K562 (cell line): ENCODE measurements around the gene NEMF. TPM values are rescaled to one million over a fixed set of nuclear protein-coding genes. Genes with fewer than 3 reads are reported as not detected.
"Not testable (repeated sequence)": the region's sequence is repeated elsewhere in the genome, so short reads cannot be mapped to it uniquely, and the experiment has no call there.

Experiments used
- ATAC-seq: fragments of 200-7000 bp; cut with Tn5 transposase; 3 replicates; pipeline ENCODE4 v1.9.1; 2020; ENCODE audit warnings: moderate library complexity
- BruUV-seq: library from RNA; stranded (reverse); fragments of 400-500 nt; replicated peaks from 2 replicates; lab custom pipeline; 2021; lab: Mats Ljungman, UMichigan
- CTCF ChIA-PET: fragments of 300-600 bp; formaldehyde crosslinking; extraction: SDS; loops from one replicate; lab custom pipeline; 2021; ENCODE audit warnings: low intra/inter-chr PET ratio; lab: Yijun Ruan, JAX
- POLR2A ChIA-PET: fragments of 300-600, 350-650 bp; sonication (Branson Sonifier 250); formaldehyde crosslinking; extraction: SDS; loops from one replicate; lab custom pipeline; 2021; ENCODE audit warnings: antibody characterized with exemption, inconsistent platforms; lab: Yijun Ruan, JAX
- DNase-seq, 4 experiments: peaks; one replicate each; pipeline versions ENCODE4 v3.0.0 to v3.0.0-alpha.2; 2011 to 2018; ENCODE audit warnings: low spot score in 3 of 4, mixed read lengths in 3 of 4; ENCODE audit errors: extremely low read depth in 1 of 4
- FAIRE-seq: peaks from 2 replicates; lab custom pipeline; 2011; peaks lifted over from hg19 to GRCh38; lab: Jason Lieb, UNC
- H2AFZ ChIP-seq: 2 replicates; pipeline ENCODE4 v1.6.0; 2011; ENCODE audit warnings: low read depth, low read length, control low read depth, inconsistent platforms
- H3K27ac ChIP-seq: fragments of 200-600 bp; 3 replicates; pipeline ENCODE4 v1.8.0; 2011; ENCODE audit warnings: low read depth, mild to moderate bottlenecking, control low read depth, inconsistent platforms, low read length, moderate library complexity, mixed read lengths; ENCODE audit errors: extremely low read depth
- H3K27me3 ChIP-seq, 2 experiments: fragments of 300-600 bp in 1 of 2; 2 replicates in 1 of 2; 3 replicates in 1 of 2; pipeline versions ENCODE4 v1.6.0 to v1.8.0; 2011; ENCODE audit warnings: inconsistent platforms in 2 of 2, low read length in 2 of 2, mild to moderate bottlenecking in 1 of 2, mixed read lengths in 1 of 2, moderate library complexity in 1 of 2; ENCODE audit not compliant: control insufficient read depth in 2 of 2, insufficient read depth in 2 of 2
- H3K36me3 ChIP-seq: fragments of 300-600 bp; 3 replicates; pipeline ENCODE4 v1.8.0; 2011; ENCODE audit warnings: mild to moderate bottlenecking, low read length, inconsistent platforms; ENCODE audit not compliant: control insufficient read depth, insufficient read depth
- H3K4me1 ChIP-seq, 2 experiments: fragments of 200-600 bp in 1 of 2; replicated peaks in 1 of 2; 2 replicates in 1 of 2; 3 replicates in 1 of 2; pipeline versions ENCODE4 v1.5.1 to v1.8.0; 2011; ENCODE audit warnings: inconsistent platforms in 2 of 2, low read length in 2 of 2, mild to moderate bottlenecking in 1 of 2, mixed read lengths in 1 of 2, moderate library complexity in 1 of 2; ENCODE audit not compliant: control insufficient read depth in 2 of 2, insufficient read depth in 2 of 2
- H3K4me2 ChIP-seq: 2 replicates; pipeline ENCODE4 v1.6.1; 2011; ENCODE audit warnings: low read length, control low read depth, inconsistent platforms, mixed read lengths; ENCODE audit not compliant: insufficient read depth
- H3K4me3 ChIP-seq: fragments of 200-600 bp; sonication (generic), shearing (Covaris generic); 2 replicates; pipeline ENCODE4 v1.5.1; 2016; ENCODE audit warnings: control low read depth, inconsistent platforms
- H3K79me2 ChIP-seq: fragments of 200-600 bp; 3 replicates; pipeline ENCODE4 v1.8.0; 2011; ENCODE audit warnings: low read length, inconsistent platforms; ENCODE audit not compliant: control insufficient read depth, insufficient read depth
- H3K9ac ChIP-seq, 2 experiments: 2 replicates each; pipeline versions ENCODE4 v1.6.0 to v1.6.1; 2011; ENCODE audit warnings: low read depth in 2 of 2, low read length in 2 of 2, control low read depth in 1 of 2, inconsistent platforms in 1 of 2, mild to moderate bottlenecking in 1 of 2, mixed read lengths in 1 of 2; ENCODE audit not compliant: insufficient read depth in 1 of 2
- H3K9me1 ChIP-seq: one replicate; pipeline ENCODE4 v1.6.0; 2011; ENCODE audit warnings: inconsistent platforms, mild to moderate bottlenecking, low read length, moderate library complexity; ENCODE audit not compliant: control insufficient read depth, insufficient read depth
- H3K9me3 ChIP-seq: replicated peaks from 2 replicates; pipeline ENCODE4 v1.5.1; 2011; ENCODE audit warnings: low read depth, low read length, inconsistent platforms; ENCODE audit not compliant: control insufficient read depth, insufficient read depth
- H4K20me1 ChIP-seq: replicated peaks from 2 replicates; pipeline ENCODE4 v1.6.1; 2011; ENCODE audit warnings: low read length, inconsistent platforms, mixed read lengths; ENCODE audit not compliant: control insufficient read depth, insufficient read depth
- MCM7 ChIP-seq, 2 experiments: fragments of 450-650 bp; IDR thresholded peaks; 2 replicates each; pipeline ENCODE4 v1.6.1; 2016 to 2018
- RBM25 ChIP-seq: fragments of 200-400 bp; formaldehyde crosslinking; IDR thresholded peaks from 2 replicates; pipeline ENCODE4 v1.6.1; 2018; ENCODE audit warnings: low read length, low read depth, moderate library complexity; ENCODE audit not compliant: severe bottlenecking
- ZNF354B ChIP-seq: fragments of 250-450 bp; sonication (Bioruptor Pico); IDR thresholded peaks from 2 replicates; pipeline ENCODE4 v1.4.0; 2020
- ZNF507 ChIP-seq: conservative IDR thresholded peaks from 2 replicates; pipeline ENCODE4 v1.6.1; 2017; ENCODE audit warnings: missing genetic modification characterization, missing compliant biosample characterization
- WGBS: fragments of 100-300 bp; shearing (Covaris generic); methylation state at CpG from one replicate; pipeline ENCODE4 v1.1.6; 2016; ENCODE audit warnings: low coverage, mixed read lengths; ENCODE audit not compliant: insufficient coverage; ENCODE audit errors: missing lambda C conversion rate; 5-methylcytosine and 5-hydroxymethylcytosine counted together
- in situ Hi-C: fragments of 300-500 bp; cut with MboI; formaldehyde crosslinking; loops from 4 replicates; pipeline ENCODE4 v1.15.0; 2018; ENCODE audit warnings: inconsistent platforms, mixed read lengths
- intact Hi-C: fragments of 100-400 bp; cut with micrococcal nuclease; formaldehyde crosslinking; loops from 2 replicates; pipeline ENCODE4 v1.14.2; 2022
- polyA plus RNA-seq, 8 experiments: library from polyadenylated mRNA; depleted of rRNA in 4 of 8; stranded (reverse) in 5 of 8; unstranded in 3 of 8; fragments of >200 nt; fragmentation: Nextera tagmentation in 2 of 8; fragmentation: Illumina TruSeq in 1 of 8; extraction: Ambion mirVana in 2 of 8; extraction: Trizol in 1 of 8; gene quantifications; 2 replicates each; pipeline versions ENCODE4 v1.2.1 to v1.2.3, GENCODE V29; 2011 to 2014; ENCODE audit warnings: inconsistent platforms in 1 of 8, missing spikeins in 1 of 8
- total RNA-seq, 7 experiments: library from RNA; depleted of rRNA in 6 of 7; stranded (reverse); fragments of >200 nt in 6 of 7; fragmentation: Illumina TruSeq in 2 of 7; extraction: Trizol in 2 of 7; gene quantifications; 2 replicates each; pipeline versions ENCODE4 v1.2.1 to v1.2.3, GENCODE V29; 2011 to 2021; ENCODE audit warnings: low replicate concordance in 1 of 7

Gene NEMF
- total and polyA plus RNA-seq, 9 of the 15 experiments (the other 6 are each of a cell fraction or from before 2014, with no cell fraction given): 38.8 to 94.4 (median 61.0) TPM

DNA sequence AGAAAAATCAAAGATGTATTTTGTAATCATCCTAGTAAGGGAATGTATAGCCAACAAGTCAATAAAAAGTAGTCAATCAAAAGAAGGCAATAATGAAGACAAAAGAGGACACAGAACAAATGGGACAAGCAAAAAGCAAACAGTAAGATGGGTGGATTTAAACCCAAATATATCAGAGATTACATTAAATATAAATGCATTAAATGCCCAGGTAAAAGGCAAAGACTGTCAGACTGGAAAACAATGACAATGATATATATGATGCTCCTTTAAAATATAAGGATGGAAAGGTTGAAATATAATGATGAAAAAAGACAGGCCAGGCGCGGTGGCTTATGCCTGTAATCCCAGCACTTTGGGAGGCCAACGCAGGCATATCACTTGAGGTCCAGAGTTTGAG is 35.7 kb downstream of the NEMF start:
- Histone ChIP-seq H3K9ac (no peak overlapping the region), H4K20me1 (no peaks in the 10 kb centered on the region), H3K4me2 (no peak overlapping the region), H3K4me3 (no peak overlapping the region), H3K27ac (no peak overlapping the region), H3K79me2 (no peaks in the 10 kb centered on the region), H2AFZ (no peak overlapping the region), H3K9me3 (no peaks in the 10 kb centered on the region), H3K36me3 (peaks cover 67% of the 10 kb centered on the region), H3K27me3 (no peaks in the 10 kb centered on the region), H3K4me1 (no peaks in the 10 kb centered on the region), H3K9me1 (no peaks in the 10 kb centered on the region)
- CTCF ChIA-PET: no interaction called here
- TF ChIP-seq MCM7 (IDR thresholded peaks at IDR 0.05): no peak
- peak; percentile 17 for TF ChIP-seq RBM25
- peak; percentile 89 for TF ChIP-seq ZNF354B (CRISPR knock-in tag)
- peak; percentile 96 for TF ChIP-seq ZNF507 (tag)
- WGBS: 100% methylated on average over 3 of the region's 3 CpGs
- no peak for FAIRE-seq
- no TSS peak for BruUV-seq
- in situ Hi-C loops: no loop called here
- intact Hi-C loops: no loop called here
- ATAC-seq: no peak
- POLR2A ChIA-PET: no interaction called here
- no peak for DNase-seq

DNA sequence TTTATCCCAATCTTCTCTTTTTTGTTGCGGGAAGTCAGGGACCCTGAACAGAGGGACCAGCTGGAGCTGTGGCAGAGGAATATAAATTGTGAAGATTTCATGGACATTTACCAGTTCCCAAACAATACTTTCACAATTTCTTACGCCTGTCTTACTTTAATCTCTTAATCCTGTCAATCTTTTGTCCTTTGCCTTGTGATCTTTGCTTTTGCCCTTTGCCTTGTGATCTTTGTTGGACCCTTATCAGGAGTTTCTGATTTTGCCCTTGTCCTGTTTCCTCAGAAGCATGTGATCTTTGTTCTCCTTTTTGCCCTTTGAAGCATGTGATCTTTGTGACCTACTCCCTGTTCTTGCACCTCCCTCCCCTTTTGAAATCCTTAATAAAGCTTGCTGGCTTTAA is 36.5 kb downstream of the NEMF start:
- H3K4me1 ChIP-seq, FAIRE-seq, in situ Hi-C loops, H3K27ac ChIP-seq, CTCF ChIA-PET, H3K27me3 ChIP-seq, H3K4me3 ChIP-seq, intact Hi-C loops, H3K79me2 ChIP-seq, BruUV-seq, H3K4me2 ChIP-seq, H3K9ac ChIP-seq, ATAC-seq, DNase-seq, H4K20me1 ChIP-seq, POLR2A ChIA-PET, H3K9me3 ChIP-seq, H3K9me1 ChIP-seq, H2AFZ ChIP-seq: not testable (repeated sequence)
- WGBS: 100% methylated on average over 2 of the region's 2 CpGs
- H3K36me3 ChIP-seq: peaks cover 73% of the 10 kb centered on the region
